Measurements from ENCODE around the gene SEMA6A.

Gene SEMA6A

GRCh38 chr5:116559673-116560164 is 14.9 kb downstream of the SEMA6A start:
- TF ChIP-seq, protein P1, sequence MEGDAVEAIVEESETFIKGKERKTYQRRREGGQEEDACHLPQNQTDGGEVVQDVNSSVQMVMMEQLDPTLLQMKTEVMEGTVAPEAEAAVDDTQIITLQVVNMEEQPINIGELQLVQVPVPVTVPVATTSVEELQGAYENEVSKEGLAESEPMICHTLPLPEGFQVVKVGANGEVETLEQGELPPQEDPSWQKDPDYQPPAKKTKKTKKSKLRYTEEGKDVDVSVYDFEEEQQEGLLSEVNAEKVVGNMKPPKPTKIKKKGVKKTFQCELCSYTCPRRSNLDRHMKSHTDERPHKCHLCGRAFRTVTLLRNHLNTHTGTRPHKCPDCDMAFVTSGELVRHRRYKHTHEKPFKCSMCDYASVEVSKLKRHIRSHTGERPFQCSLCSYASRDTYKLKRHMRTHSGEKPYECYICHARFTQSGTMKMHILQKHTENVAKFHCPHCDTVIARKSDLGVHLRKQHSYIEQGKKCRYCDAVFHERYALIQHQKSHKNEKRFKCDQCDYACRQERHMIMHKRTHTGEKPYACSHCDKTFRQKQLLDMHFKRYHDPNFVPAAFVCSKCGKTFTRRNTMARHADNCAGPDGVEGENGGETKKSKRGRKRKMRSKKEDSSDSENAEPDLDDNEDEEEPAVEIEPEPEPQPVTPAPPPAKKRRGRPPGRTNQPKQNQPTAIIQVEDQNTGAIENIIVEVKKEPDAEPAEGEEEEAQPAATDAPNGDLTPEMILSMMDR (IDR thresholded peaks at IDR 0.05; ENCODE audit: extremely low read depth, missing control alignments): no peak
- no peak for DNase-seq (ENCODE audit: low spot score)

- no peak for DNase-seq (ENCODE audit: low spot score)
- TF ChIP-seq, protein P1 (IDR thresholded peaks at IDR 0.05; ENCODE audit: extremely low read depth, missing control alignments): no peak
These were observed 15.4 kb downstream of the SEMA6A start for GRCh38 chr5:116559239-116559638.

DNA sequence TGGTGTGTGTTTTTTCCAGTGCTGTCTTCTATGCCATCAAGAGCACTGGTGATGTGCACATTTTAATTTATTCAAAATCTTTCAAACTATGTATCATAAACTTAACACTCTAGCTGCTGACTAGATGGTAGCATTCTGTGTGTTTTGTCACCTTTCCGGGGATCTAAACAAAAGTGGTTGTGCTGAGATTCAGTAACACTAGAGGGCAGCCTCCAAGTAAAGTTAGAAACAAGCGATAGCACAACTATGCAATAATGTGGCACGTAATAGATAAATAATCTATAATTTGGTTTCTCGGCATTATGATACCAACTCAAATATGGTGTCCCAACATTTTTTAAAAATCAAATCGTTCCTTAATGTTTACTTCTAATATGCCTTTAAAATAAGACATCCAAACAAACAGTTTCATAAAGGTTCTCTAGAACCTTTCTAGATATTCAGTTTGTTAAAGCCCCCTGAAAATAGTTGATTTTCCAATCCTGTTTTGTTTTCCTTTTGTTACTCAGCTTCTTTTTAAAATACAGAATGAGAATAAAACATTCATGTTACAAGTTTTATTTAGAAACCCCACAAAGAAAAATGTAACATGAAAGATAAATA is 16.9 kb downstream of the SEMA6A start:
- no peak for DNase-seq (ENCODE audit: low spot score)
- TF ChIP-seq, protein P1 (IDR thresholded peaks at IDR 0.05; ENCODE audit: extremely low read depth, missing control alignments): peak; percentile 37

DNA sequence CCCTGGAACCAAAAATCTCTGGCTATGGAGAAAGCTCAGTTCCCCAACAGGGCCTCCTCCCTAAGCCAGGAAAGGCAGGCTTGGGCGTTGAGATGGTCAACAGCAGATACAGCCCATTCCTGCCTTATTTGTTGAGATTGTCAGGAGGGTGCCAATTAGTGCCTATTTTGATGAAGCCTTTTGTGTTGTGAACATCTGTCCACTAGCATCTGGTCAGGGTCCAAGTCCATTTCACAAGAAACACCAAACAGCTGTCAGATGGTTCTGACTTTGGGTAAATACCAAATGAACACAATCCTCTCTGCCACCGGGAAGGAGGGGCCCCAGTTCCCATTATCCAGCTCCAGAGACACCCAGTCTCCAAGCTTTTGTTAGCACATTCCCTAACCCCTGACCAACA is 19.9 kb downstream of the SEMA6A start:
- TF ChIP-seq, protein P1 (IDR thresholded peaks at IDR 0.05; ENCODE audit: extremely low read depth, missing control alignments): no peak
- no peak for DNase-seq (ENCODE audit: low spot score)

- TF ChIP-seq, protein P1 (IDR thresholded peaks at IDR 0.05; ENCODE audit: extremely low read depth, missing control alignments): no peak
- no peak for DNase-seq (ENCODE audit: low spot score)
These were observed 21.3 kb downstream of the SEMA6A start for GRCh38 chr5:116553366-116553765.

GRCh38 chr5:116550082-116550481 is 24.5 kb downstream of the SEMA6A start:
- DNase-seq (ENCODE audit: low spot score): no peak
- TF ChIP-seq, protein P1 (IDR thresholded peaks at IDR 0.05; ENCODE audit: extremely low read depth, missing control alignments): no peak

DNA sequence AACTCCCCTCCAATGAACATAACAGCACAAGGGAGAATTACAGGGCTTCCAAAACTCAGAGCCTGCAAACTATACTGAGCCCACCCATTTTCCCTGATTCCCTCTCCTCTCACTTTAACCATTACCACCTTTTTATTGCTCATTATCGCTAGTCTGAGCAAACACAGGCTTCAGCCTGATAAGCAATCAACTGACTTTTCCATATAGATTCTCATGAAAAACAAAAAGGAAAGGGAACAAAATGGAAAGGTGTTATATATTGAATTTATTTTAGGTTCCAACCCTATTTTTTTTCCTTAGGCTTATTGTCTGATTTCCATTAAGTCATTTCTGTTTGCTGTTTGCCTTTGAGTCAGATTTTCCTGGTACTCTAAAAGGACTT is 27.9 kb downstream of the SEMA6A start:
- no peak for DNase-seq (ENCODE audit: low spot score)
- TF ChIP-seq, protein P1 (IDR thresholded peaks at IDR 0.05; ENCODE audit: extremely low read depth, missing control alignments): no peak

All from GM20000 (cell line).